Immature natural killer cell (primary cell): ENCODE measurements around the gene OR5T1. TPM values are rescaled to one million over a fixed set of nuclear protein-coding genes. Genes with fewer than 3 reads are reported as not detected.

ENCODE experiments used
- DNase-seq, 3 donors: peaks; one replicate each; pipeline ENCODE4 v3.0.0; 2022; ENCODE audit warnings: mixed read lengths in 1 of 3
- H3K27ac Mint-ChIP-seq, 6 donors: one replicate each; pipeline ENCODE4 v1.8.0; 2020; ENCODE audit warnings: mixed read lengths in 6 of 6, mild to moderate bottlenecking in 5 of 6, inconsistent platforms in 4 of 6, moderate library complexity in 3 of 6
- H3K27me3 Mint-ChIP-seq, 3 donors: one replicate each; pipeline ENCODE4 v1.8.0; 2020 to 2021; ENCODE audit warnings: low read depth in 3 of 3, mild to moderate bottlenecking in 3 of 3, mixed read lengths in 3 of 3, moderate library complexity in 3 of 3, inconsistent platforms in 1 of 3
- H3K36me3 Mint-ChIP-seq, 3 donors: one replicate each; pipeline ENCODE4 v1.8.0; 2020; ENCODE audit warnings: mixed read lengths in 3 of 3, inconsistent platforms in 2 of 3, mild to moderate bottlenecking in 2 of 3
- H3K4me1 Mint-ChIP-seq, 2 donors: one replicate each; pipeline ENCODE4 v1.8.0; 2020; ENCODE audit warnings: inconsistent platforms in 2 of 2, mild to moderate bottlenecking in 2 of 2, mixed read lengths in 2 of 2, moderate library complexity in 1 of 2
- H3K4me3 Mint-ChIP-seq, 5 donors: one replicate each; pipeline ENCODE4 v1.8.0; 2020; ENCODE audit warnings: mild to moderate bottlenecking in 5 of 5, mixed read lengths in 5 of 5, inconsistent platforms in 3 of 5, moderate library complexity in 3 of 5
- H3K9me3 Mint-ChIP-seq, 6 donors: one replicate each; pipeline ENCODE4 v1.8.0; 2020; ENCODE audit warnings: mild to moderate bottlenecking in 6 of 6, mixed read lengths in 6 of 6, inconsistent platforms in 4 of 6, moderate library complexity in 3 of 6
- polyA plus RNA-seq, 3 donors: library from polyadenylated mRNA; unstranded; fragments of 300-500 nt; fragmentation: Illumina TruSeq; gene quantifications; one replicate each; pipeline ENCODE4 v1.2.3, GENCODE V29; 2021

Gene OR5T1
- polyA plus RNA-seq, result not detected

GRCh38 chr11:56273854-56274253 is at the start of gene OR5T1:
Gene OR5T1 (plus strand): TSS chr11:56274154. CDS start chr11:56275639, 1,485 bp downstream.
- DNase-seq, result no peak
- Mint-ChIP-seq H3K27me3 (no peaks in the 10 kb centered on the region), H3K4me1 (no peaks in the 10 kb centered on the region), H3K27ac (no peak within 1 kb of the TSS), H3K4me3 (no peak within 1 kb of the TSS), H3K9me3 (peaks cover 11 to 52% (median 32%) of the 10 kb centered on the region in 6 donors), H3K36me3 (no peaks in the 10 kb centered on the region)

GRCh38 chr11:56234155-56234554 is 39.8 kb upstream of the OR5T1 start, which contains the start of gene OR5T2:
Gene OR5T2 (minus strand): TSS chr11:56234255. CDS start chr11:56233062, 1,193 bp downstream.
- no peak for DNase-seq
- Mint-ChIP-seq H3K9me3 (peaks cover 7 to 55% (median 32%) of the 10 kb centered on the region in 6 donors), H3K4me3 (no peak within 1 kb of the TSS), H3K4me1 (no peaks in the 10 kb centered on the region), H3K27me3 (no peaks in the 10 kb centered on the region), H3K36me3 (no peaks in the 10 kb centered on the region), H3K27ac (no peak within 1 kb of the TSS)

- Mint-ChIP-seq H3K4me3 (no peak within 1 kb of the TSS), H3K36me3 (no peaks in the 10 kb centered on the region), H3K9me3 (peaks cover 13 to 43% (median 29%) of the 10 kb centered on the region in 6 donors), H3K27ac (no peak within 1 kb of the TSS), H3K4me1 (no peaks in the 10 kb centered on the region), H3K27me3 (no peaks in the 10 kb centered on the region)
- DNase-seq, result no peak
Measured at GRCh38 chr11:56251954-56252353, 22.0 kb upstream of the OR5T1 start, which contains the start of gene OR5T3. Gene OR5T3 (plus strand): TSS chr11:56252254. CDS start chr11:56252254, 0 bp downstream.

- no peak overlapping the region for H3K4me3 Mint-ChIP-seq
- no peaks in the 10 kb centered on the region for H3K27me3 Mint-ChIP-seq
- peaks cover 8 to 50% (median 35%) of the 10 kb centered on the region in 6 donors for H3K9me3 Mint-ChIP-seq
- no peaks in the 10 kb centered on the region for H3K36me3 Mint-ChIP-seq
- H3K27ac Mint-ChIP-seq, result no peak overlapping the region
- no peaks in the 10 kb centered on the region for H3K4me1 Mint-ChIP-seq
- no peak for DNase-seq
Measured at GRCh38 chr11:56271092-56271491, 2.9 kb upstream of the OR5T1 start.

GRCh38 chr11:56292154-56292553 is 18.2 kb downstream of the OR5T1 start, which contains the start of gene OR8H1:
Gene OR8H1 (minus strand): TSS chr11:56292254. CDS start chr11:56291062, 1,192 bp downstream.
- Mint-ChIP-seq H3K36me3 (no peaks in the 10 kb centered on the region), H3K4me1 (no peaks in the 10 kb centered on the region), H3K9me3 (peaks cover 2 to 33% (median 26%) of the 10 kb centered on the region in 6 donors), H3K4me3 (no peak within 1 kb of the TSS), H3K27me3 (peaks cover 0 to 3% (median 0%) of the 10 kb centered on the region in 3 donors), H3K27ac (no peak within 1 kb of the TSS)
- DNase-seq, result no peak

GRCh38 chr11:56296898-56297297 is 22.9 kb downstream of the OR5T1 start:
- Mint-ChIP-seq H3K4me3 (no peak overlapping the region), H3K9me3 (peaks cover 2 to 30% (median 20%) of the 10 kb centered on the region in 6 donors), H3K4me1 (no peaks in the 10 kb centered on the region), H3K36me3 (no peaks in the 10 kb centered on the region), H3K27ac (no peak overlapping the region), H3K27me3 (peaks cover 0 to 3% (median 0%) of the 10 kb centered on the region in 3 donors)
- DNase-seq, result no peak

GRCh38 chr11:56307836-56308235 is 33.9 kb downstream of the OR5T1 start:
- Mint-ChIP-seq H3K9me3 (peaks cover 23 to 76% (median 55%) of the 10 kb centered on the region in 6 donors), H3K4me3 (no peak overlapping the region), H3K27ac (no peak overlapping the region), H3K36me3 (peaks cover 0 to 6% (median 0%) of the 10 kb centered on the region in 3 donors), H3K27me3 (no peaks in the 10 kb centered on the region), H3K4me1 (no peaks in the 10 kb centered on the region)
- no peak for DNase-seq

GRCh38 chr11:56314844-56315243 is 40.9 kb downstream of the OR5T1 start, which contains the start of gene OR8K3:
Gene OR8K3 (plus strand): TSS chr11:56315144. CDS start chr11:56318307, 3,163 bp downstream.
- Mint-ChIP-seq H3K27ac (no peak within 1 kb of the TSS), H3K4me1 (no peaks in the 10 kb centered on the region), H3K4me3 (no peak within 1 kb of the TSS), H3K9me3 (peaks cover 17 to 49% (median 28%) of the 10 kb centered on the region in 6 donors), H3K36me3 (no peaks in the 10 kb centered on the region), H3K27me3 (peaks cover 0 to 1% (median 0%) of the 10 kb centered on the region in 3 donors)
- DNase-seq, result no peak

Other genes with a start within 250 kb of the OR5T1 start
- gene OR5AS1, start 246.5 kb upstream of the OR5T1 start, polyA plus RNA-seq, result not detected
- not detected for gene OR8I2, start 180.8 kb upstream of the OR5T1 start, polyA plus RNA-seq
- gene OR8H2, start 170.5 kb upstream of the OR5T1 start, polyA plus RNA-seq, result not detected
- not detected for gene OR8H3, start 151.8 kb upstream of the OR5T1 start, polyA plus RNA-seq
- gene OR8J3, start 134.0 kb upstream of the OR5T1 start, polyA plus RNA-seq, result not detected
- not detected for gene OR8K5, start 113.8 kb upstream of the OR5T1 start, polyA plus RNA-seq
- gene OR5J2, start 97.5 kb upstream of the OR5T1 start, polyA plus RNA-seq, result not detected
- gene OR5T2, start 39.9 kb upstream of the OR5T1 start, polyA plus RNA-seq, result not detected
- gene OR5T3, start 21.9 kb upstream of the OR5T1 start, polyA plus RNA-seq, result not detected
- gene OR8H1, start 18.1 kb downstream of the OR5T1 start, polyA plus RNA-seq, result not detected
- not detected for gene OR8K3, start 41.0 kb downstream of the OR5T1 start, polyA plus RNA-seq
- gene OR8K1, start 71.9 kb downstream of the OR5T1 start, polyA plus RNA-seq, result not detected
- gene OR8J1, start 80.1 kb downstream of the OR5T1 start, polyA plus RNA-seq, result not detected
- gene OR8U1, start 101.5 kb downstream of the OR5T1 start, polyA plus RNA-seq, result not detected
- not detected for gene OR5AL1, start 138.5 kb downstream of the OR5T1 start, polyA plus RNA-seq
- not detected for gene OR5M3, start 199.2 kb downstream of the OR5T1 start, polyA plus RNA-seq
- not detected for gene OR5M8, start 217.2 kb downstream of the OR5T1 start, polyA plus RNA-seq